ENCODE data around the gene FIBP. TPM values are rescaled to one million over a fixed set of nuclear protein-coding genes. Genes with fewer than 3 reads are reported as not detected.

Gene FIBP
- total and polyA plus RNA-seq, 10 of the 15 experiments (the other 5 are each of a cell fraction or from before 2014, with no cell fraction given): 65.1 to 182 (median 94.6) TPM

- peak; percentile 80 for TF ChIP-seq NR2C1 (IDR thresholded peaks at IDR 0.05)
- no peak for TF ChIP-seq BMI1 (IDR thresholded peaks at IDR 0.05; ENCODE audit: borderline replicate concordance)
- TF ChIP-seq, protein P1, sequence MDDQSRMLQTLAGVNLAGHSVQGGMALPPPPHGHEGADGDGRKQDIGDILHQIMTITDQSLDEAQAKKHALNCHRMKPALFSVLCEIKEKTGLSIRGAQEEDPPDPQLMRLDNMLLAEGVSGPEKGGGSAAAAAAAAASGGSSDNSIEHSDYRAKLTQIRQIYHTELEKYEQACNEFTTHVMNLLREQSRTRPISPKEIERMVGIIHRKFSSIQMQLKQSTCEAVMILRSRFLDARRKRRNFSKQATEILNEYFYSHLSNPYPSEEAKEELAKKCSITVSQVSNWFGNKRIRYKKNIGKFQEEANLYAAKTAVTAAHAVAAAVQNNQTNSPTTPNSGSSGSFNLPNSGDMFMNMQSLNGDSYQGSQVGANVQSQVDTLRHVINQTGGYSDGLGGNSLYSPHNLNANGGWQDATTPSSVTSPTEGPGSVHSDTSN (IDR thresholded peaks at IDR 0.05; ENCODE audit: insufficient replicate concordance, low read depth, low read length): no peak
- TF ChIP-seq DPF2 (IDR thresholded peaks at IDR 0.05): 0 out of 2 replicates have a peak, but pooled peaks have one; percentile 44
- TF ChIP-seq, protein P2, sequence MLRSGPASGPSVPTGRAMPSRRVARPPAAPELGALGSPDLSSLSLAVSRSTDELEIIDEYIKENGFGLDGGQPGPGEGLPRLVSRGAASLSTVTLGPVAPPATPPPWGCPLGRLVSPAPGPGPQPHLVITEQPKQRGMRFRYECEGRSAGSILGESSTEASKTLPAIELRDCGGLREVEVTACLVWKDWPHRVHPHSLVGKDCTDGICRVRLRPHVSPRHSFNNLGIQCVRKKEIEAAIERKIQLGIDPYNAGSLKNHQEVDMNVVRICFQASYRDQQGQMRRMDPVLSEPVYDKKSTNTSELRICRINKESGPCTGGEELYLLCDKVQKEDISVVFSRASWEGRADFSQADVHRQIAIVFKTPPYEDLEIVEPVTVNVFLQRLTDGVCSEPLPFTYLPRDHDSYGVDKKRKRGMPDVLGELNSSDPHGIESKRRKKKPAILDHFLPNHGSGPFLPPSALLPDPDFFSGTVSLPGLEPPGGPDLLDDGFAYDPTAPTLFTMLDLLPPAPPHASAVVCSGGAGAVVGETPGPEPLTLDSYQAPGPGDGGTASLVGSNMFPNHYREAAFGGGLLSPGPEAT (IDR thresholded peaks at IDR 0.05; ENCODE audit: low read depth): peak; percentile 79
- no peak for TF ChIP-seq CBX3 (IDR thresholded peaks at IDR 0.05; ENCODE audit: borderline replicate concordance, low read depth)
- TF ChIP-seq, protein P3, sequence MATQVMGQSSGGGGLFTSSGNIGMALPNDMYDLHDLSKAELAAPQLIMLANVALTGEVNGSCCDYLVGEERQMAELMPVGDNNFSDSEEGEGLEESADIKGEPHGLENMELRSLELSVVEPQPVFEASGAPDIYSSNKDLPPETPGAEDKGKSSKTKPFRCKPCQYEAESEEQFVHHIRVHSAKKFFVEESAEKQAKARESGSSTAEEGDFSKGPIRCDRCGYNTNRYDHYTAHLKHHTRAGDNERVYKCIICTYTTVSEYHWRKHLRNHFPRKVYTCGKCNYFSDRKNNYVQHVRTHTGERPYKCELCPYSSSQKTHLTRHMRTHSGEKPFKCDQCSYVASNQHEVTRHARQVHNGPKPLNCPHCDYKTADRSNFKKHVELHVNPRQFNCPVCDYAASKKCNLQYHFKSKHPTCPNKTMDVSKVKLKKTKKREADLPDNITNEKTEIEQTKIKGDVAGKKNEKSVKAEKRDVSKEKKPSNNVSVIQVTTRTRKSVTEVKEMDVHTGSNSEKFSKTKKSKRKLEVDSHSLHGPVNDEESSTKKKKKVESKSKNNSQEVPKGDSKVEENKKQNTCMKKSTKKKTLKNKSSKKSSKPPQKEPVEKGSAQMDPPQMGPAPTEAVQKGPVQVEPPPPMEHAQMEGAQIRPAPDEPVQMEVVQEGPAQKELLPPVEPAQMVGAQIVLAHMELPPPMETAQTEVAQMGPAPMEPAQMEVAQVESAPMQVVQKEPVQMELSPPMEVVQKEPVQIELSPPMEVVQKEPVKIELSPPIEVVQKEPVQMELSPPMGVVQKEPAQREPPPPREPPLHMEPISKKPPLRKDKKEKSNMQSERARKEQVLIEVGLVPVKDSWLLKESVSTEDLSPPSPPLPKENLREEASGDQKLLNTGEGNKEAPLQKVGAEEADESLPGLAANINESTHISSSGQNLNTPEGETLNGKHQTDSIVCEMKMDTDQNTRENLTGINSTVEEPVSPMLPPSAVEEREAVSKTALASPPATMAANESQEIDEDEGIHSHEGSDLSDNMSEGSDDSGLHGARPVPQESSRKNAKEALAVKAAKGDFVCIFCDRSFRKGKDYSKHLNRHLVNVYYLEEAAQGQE (IDR thresholded peaks at IDR 0.05; ENCODE audit: low read depth, low read length): 0 out of 2 replicates have a peak, but pooled peaks have one; percentile 29
- peak; percentile 91 for TF ChIP-seq CREM (IDR thresholded peaks at IDR 0.05; ENCODE audit: low read depth)
- TF ChIP-seq MAX (IDR thresholded peaks at IDR 0.05; ENCODE audit: low read depth, low read length): no peak
- TF ChIP-seq TAF1 (IDR thresholded peaks at IDR 0.05; ENCODE audit: borderline replicate concordance, low read depth, low read length): peak; percentile 77
- TF ChIP-seq SRF (IDR thresholded peaks at IDR 0.05; ENCODE audit: low read depth in 2 of 2, low read length in 2 of 2): peak in 1 of 2 experiments; percentile 76; a peak in 2 of 4 replicates
- TF ChIP-seq BHLHE40 (IDR thresholded peaks at IDR 0.05; ENCODE audit: borderline replicate concordance in 1 of 2, low read depth in 2 of 2, low read length in 1 of 2): peak; percentile 7 to 66; a peak in 2 of 4 replicates
- TF ChIP-seq IKZF1 (conservative IDR thresholded peaks at IDR 0.05): peak; percentile 88
- TF ChIP-seq POU2F2 (IDR thresholded peaks at IDR 0.05; ENCODE audit: borderline replicate concordance, low read depth, low read length): peak; percentile 54; the same call in 1 of the 3 replicates
- TF ChIP-seq NBN (IDR thresholded peaks at IDR 0.05): peak; percentile 86
- no peak for TF ChIP-seq KDM1A (IDR thresholded peaks at IDR 0.05; ENCODE audit: borderline replicate concordance)
- no peak for TF ChIP-seq PAX5 (IDR thresholded peaks at IDR 0.05; ENCODE audit: borderline replicate concordance, low read depth, low read length)
- TF ChIP-seq MEF2B (IDR thresholded peaks at IDR 0.05; ENCODE audit: partially characterized antibody, poor library complexity, severe bottlenecking): peak; percentile 26
- TF ChIP-seq PML (IDR thresholded peaks at IDR 0.05; ENCODE audit: low read length): no peak
- TF ChIP-seq BCL11A (IDR thresholded peaks at IDR 0.05; ENCODE audit: low read depth, low read length): 0 out of 2 replicates have a peak, but pooled peaks have one; percentile 32
- TF ChIP-seq TCF3 (IDR thresholded peaks at IDR 0.05; ENCODE audit: borderline replicate concordance, insufficient read depth, low read depth, low read length): no peak; the same call in 1 of the 2 replicates
- TF ChIP-seq, protein P4, sequence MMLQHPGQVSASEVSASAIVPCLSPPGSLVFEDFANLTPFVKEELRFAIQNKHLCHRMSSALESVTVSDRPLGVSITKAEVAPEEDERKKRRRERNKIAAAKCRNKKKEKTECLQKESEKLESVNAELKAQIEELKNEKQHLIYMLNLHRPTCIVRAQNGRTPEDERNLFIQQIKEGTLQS (IDR thresholded peaks at IDR 0.05; ENCODE audit: borderline replicate concordance, extremely low read depth, low read depth, low read length): 0 out of 2 replicates have a peak, but pooled peaks have one; percentile 28
- TF ChIP-seq SUZ12 (IDR thresholded peaks at IDR 0.05; ENCODE audit: unreplicated experiment): no peak
Measured at GRCh38 chr11:65888163-65888814, at the start of gene FIBP (continued).

Data from GM12878 (cell line).